OCI-LY7 (cell line): ENCODE results near the gene ZNF423.

Source experiments
- EZH2phosphoT487 ChIP-seq: fragments of 200-600 bp; sonication (generic); IDR thresholded peaks from 2 replicates; pipeline ENCODE4 v1.6.1; 2018; ENCODE audit warnings: low read depth, borderline replicate concordance, mild to moderate bottlenecking, mixed run types, antibody characterized with exemption, low read length, moderate library complexity, mixed read lengths
- TF ChIP-seq, protein P1 (sequence below): fragments of 200-600 bp; sonication (generic); conservative IDR thresholded peaks from 2 replicates; pipeline ENCODE4 v1.5.1; 2014; ENCODE audit warnings: mild to moderate bottlenecking, antibody characterized with exemption, low read length, moderate library complexity, mixed read lengths

DNA sequence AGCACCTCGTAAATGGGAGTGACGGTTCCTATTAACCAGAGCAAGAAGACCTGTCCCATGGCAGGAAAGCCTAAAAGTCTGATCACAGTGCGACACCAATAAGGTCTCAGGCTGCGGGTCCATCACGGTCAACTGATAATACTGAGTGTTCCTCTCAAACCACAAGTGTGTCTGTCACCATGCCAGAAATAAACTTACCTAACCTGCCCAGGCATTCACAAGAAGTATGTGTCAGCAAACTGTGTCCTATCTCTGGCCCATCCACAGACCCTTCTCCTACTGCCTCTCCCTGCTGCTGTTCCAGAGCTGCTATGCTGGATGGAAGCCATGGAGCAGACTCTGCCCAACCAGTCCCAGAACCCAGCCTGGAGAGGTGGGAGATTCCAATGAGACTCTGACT, 73.5 kb downstream of the ZNF423 start:
- TF ChIP-seq, protein P1, sequence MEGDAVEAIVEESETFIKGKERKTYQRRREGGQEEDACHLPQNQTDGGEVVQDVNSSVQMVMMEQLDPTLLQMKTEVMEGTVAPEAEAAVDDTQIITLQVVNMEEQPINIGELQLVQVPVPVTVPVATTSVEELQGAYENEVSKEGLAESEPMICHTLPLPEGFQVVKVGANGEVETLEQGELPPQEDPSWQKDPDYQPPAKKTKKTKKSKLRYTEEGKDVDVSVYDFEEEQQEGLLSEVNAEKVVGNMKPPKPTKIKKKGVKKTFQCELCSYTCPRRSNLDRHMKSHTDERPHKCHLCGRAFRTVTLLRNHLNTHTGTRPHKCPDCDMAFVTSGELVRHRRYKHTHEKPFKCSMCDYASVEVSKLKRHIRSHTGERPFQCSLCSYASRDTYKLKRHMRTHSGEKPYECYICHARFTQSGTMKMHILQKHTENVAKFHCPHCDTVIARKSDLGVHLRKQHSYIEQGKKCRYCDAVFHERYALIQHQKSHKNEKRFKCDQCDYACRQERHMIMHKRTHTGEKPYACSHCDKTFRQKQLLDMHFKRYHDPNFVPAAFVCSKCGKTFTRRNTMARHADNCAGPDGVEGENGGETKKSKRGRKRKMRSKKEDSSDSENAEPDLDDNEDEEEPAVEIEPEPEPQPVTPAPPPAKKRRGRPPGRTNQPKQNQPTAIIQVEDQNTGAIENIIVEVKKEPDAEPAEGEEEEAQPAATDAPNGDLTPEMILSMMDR = no peak
- TF ChIP-seq EZH2phosphoT487 = no peak
